PC-3 (cell line): ENCODE measurements around the gene GLI3. TPM values are rescaled to one million over a fixed set of nuclear protein-coding genes. Genes with fewer than 3 reads are reported as not detected.

Experiments
- ATAC-seq: fragments of 200-7000 bp; cut with Tn5 transposase; 2 replicates; pipeline ENCODE4 v1.9.1; 2020; ENCODE audit warnings: mild to moderate bottlenecking, moderate library complexity
- BruUV-seq: library from RNA; stranded (reverse); fragments of 400-500 nt; replicated peaks from 2 replicates; lab custom pipeline; 2021; lab: Mats Ljungman, UMichigan
- CTCF ChIA-PET: fragments of 300-600 bp; sonication (Branson Sonifier 250); formaldehyde crosslinking; loops from one replicate; lab custom pipeline; 2022; ENCODE audit warnings: antibody characterized with exemption; lab: Charles Lee
- POLR2A ChIA-PET: fragments of 300-600 bp; sonication (Branson Sonifier 250); formaldehyde crosslinking; loops from one replicate; lab custom pipeline; 2022; ENCODE audit warnings: antibody characterized with exemption; ENCODE audit not compliant: unreplicated experiment; lab: Charles Lee
- DNase-seq: peaks from one replicate; pipeline ENCODE4 v3.0.0-alpha.2; 2015
- H2AFZ ChIP-seq: fragments of 300-600 bp; sonication (generic); 2 replicates; pipeline ENCODE4 v1.6.0; 2016; ENCODE audit warnings: antibody characterized with exemption, low read length
- H3F3A ChIP-seq: fragments of 300-600 bp; sonication (generic); one replicate; pipeline ENCODE4 v1.6.0; 2017; ENCODE audit warnings: antibody characterized with exemption, low read length, control low read depth, mild to moderate bottlenecking; ENCODE audit not compliant: unreplicated experiment
- H3K27ac ChIP-seq: fragments of 300-600 bp; sonication (generic); 2 replicates; pipeline ENCODE4 v1.5.1; 2016; ENCODE audit warnings: mild to moderate bottlenecking, low read length
- H3K27me3 ChIP-seq: fragments of 300-600 bp; sonication (generic); 2 replicates; pipeline ENCODE4 v1.6.1; 2016; ENCODE audit warnings: low read length, mixed read lengths
- H3K36me3 ChIP-seq: fragments of 300-600 bp; sonication (generic); 2 replicates; pipeline ENCODE4 v1.6.1; 2016; ENCODE audit warnings: low read depth, mixed run types, low read length, mixed read lengths
- H3K4me1 ChIP-seq: fragments of 300-600 bp; sonication (generic); 2 replicates; pipeline ENCODE4 v1.5.1; 2016; ENCODE audit warnings: low read length; ENCODE audit not compliant: insufficient read depth
- H3K4me2 ChIP-seq: fragments of 300-600 bp; sonication (generic); 2 replicates; pipeline ENCODE4 v1.6.0; 2016; ENCODE audit warnings: low read length
- H3K4me3 ChIP-seq: fragments of 300-600 bp; sonication (generic); 2 replicates; pipeline ENCODE4 v1.5.1; 2016; ENCODE audit warnings: mild to moderate bottlenecking, low read length, mixed read lengths
- H3K79me2 ChIP-seq: fragments of 300-600 bp; sonication (generic); 2 replicates; pipeline ENCODE4 v1.6.1; 2017; ENCODE audit warnings: low read length, mixed read lengths
- H3K9ac ChIP-seq: fragments of 300-600 bp; sonication (generic); 2 replicates; pipeline ENCODE4 v1.6.0; 2016; ENCODE audit warnings: mild to moderate bottlenecking, low read length
- H3K9me2 ChIP-seq: fragments of 300-600 bp; sonication (generic); replicated peaks from 2 replicates; pipeline ENCODE4 v1.6.1; 2016; ENCODE audit warnings: mixed run types, low read length, mixed read lengths
- H3K9me3 ChIP-seq: fragments of 300-600 bp; sonication (generic); 2 replicates; pipeline ENCODE4 v1.6.1; 2016; ENCODE audit warnings: low read length, mixed read lengths
- H4K20me1 ChIP-seq: fragments of 300-600 bp; sonication (generic); 2 replicates; pipeline ENCODE4 v1.6.1; 2016; ENCODE audit warnings: low read length, mixed read lengths
- EZH2 ChIP-seq: fragments of 300-600 bp; sonication (generic); IDR thresholded peaks from one replicate; pipeline ENCODE4 v1.6.1; 2017; ENCODE audit warnings: antibody characterized with exemption, mild to moderate bottlenecking, low read length; ENCODE audit not compliant: unreplicated experiment
- EZH2phosphoT487 ChIP-seq: fragments of 300-600 bp; sonication (generic); IDR thresholded peaks from 2 replicates; pipeline ENCODE4 v1.6.1; 2018; ENCODE audit warnings: mild to moderate bottlenecking, antibody characterized with exemption, low read length, borderline replicate concordance
- intact Hi-C: fragments of 100-400 bp; cut with micrococcal nuclease; formaldehyde crosslinking; loops from 2 replicates; pipeline ENCODE4 v1.9.0; 2023
- total RNA-seq: library from RNA; depleted of rRNA; stranded (reverse); fragments of >200 nt; gene quantifications from 2 replicates; pipeline ENCODE4 v1.2.3, GENCODE V29; 2014
- TF ChIP-seq, protein P1 (sequence below): fragments of 300-600 bp; sonication (generic); conservative IDR thresholded peaks from 2 replicates; pipeline ENCODE4 v1.5.1; 2017; ENCODE audit warnings: antibody characterized with exemption, low read depth, mild to moderate bottlenecking, low read length

The GLI3 gene
- total RNA-seq, 1 experiment from 2014 or later = 3.5 TPM

DNA sequence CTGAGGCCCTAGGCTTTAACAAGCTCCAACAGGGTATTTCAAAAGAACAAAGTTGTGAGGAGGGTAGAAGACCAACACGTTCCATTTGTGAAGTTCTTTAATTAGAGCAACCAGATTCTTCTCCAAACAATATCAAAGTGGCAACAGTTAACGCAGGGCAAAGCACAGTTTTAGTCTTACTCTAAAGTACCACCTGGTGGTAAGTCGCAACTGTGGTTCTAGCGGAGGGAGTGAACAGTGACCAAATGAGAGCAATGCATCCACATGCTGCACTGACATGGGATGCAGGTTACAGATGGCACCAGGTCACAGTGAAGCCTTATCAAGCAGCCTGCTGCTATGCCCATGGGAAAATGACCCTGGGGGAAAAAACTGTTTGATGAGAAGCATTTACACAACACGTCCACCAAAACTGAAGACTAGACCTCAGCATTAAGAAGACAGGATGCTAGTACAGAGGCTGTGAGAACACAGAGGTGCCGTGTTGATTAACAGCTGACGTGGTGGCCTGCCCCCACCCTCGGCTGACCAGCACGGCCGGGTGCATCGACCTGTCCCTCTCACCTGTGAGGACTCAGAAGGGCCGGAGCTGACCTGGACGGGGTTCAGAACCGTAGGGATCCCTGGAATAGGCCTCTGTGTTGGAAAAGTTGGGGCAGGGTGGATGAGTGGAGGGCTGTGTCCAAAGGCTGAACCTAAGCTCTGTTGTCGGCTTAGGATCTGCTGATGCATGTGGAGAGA, 211.2 kb downstream of the GLI3 start:
- Histone ChIP-seq H3K4me2 (no peak overlapping the region), H4K20me1 (no peaks in the 10 kb centered on the region), H3K9me2 (no peaks in the 10 kb centered on the region), H3K79me2 (no peaks in the 10 kb centered on the region), H3K4me3 (no peak overlapping the region), H3K4me1 (no peaks in the 10 kb centered on the region), H3F3A (no peaks in the 10 kb centered on the region), H3K27ac (no peak overlapping the region), H2AFZ (no peak overlapping the region), H3K27me3 (no peaks in the 10 kb centered on the region), H3K36me3 (0 out of 2 replicates have a peak, but pooled peaks cover 6% of the 10 kb centered on the region), H3K9ac (no peak overlapping the region), H3K9me3 (no peaks in the 10 kb centered on the region)
- BruUV-seq = no TSS peak
- CTCF ChIA-PET = no interaction called here
- DNase-seq (no peak), ATAC-seq (no peak)
- TF ChIP-seq, protein P1, sequence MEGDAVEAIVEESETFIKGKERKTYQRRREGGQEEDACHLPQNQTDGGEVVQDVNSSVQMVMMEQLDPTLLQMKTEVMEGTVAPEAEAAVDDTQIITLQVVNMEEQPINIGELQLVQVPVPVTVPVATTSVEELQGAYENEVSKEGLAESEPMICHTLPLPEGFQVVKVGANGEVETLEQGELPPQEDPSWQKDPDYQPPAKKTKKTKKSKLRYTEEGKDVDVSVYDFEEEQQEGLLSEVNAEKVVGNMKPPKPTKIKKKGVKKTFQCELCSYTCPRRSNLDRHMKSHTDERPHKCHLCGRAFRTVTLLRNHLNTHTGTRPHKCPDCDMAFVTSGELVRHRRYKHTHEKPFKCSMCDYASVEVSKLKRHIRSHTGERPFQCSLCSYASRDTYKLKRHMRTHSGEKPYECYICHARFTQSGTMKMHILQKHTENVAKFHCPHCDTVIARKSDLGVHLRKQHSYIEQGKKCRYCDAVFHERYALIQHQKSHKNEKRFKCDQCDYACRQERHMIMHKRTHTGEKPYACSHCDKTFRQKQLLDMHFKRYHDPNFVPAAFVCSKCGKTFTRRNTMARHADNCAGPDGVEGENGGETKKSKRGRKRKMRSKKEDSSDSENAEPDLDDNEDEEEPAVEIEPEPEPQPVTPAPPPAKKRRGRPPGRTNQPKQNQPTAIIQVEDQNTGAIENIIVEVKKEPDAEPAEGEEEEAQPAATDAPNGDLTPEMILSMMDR = no peak
- TF ChIP-seq EZH2phosphoT487 (no peak), EZH2 (no peak)
- intact Hi-C loops = no loop called here
- POLR2A ChIA-PET = no interaction called here

DNA sequence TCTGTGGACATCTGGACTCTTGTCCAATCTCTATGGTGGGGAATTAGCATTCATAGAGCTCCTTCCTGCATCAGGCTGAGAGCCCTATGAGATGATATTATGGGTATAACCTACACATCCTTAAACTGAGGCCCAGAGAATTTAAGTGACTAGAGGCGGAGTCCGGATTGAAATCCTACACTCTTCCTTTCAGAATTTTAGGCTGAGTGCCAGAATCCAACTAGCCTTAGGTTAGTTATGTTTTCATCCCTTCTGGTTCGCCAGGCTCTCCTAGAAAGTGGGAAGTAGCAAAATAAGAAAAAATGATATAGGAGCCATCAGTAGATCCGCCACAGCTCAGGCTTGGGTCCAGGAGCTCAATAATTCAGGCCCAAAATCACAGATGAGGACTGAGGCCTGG, 212.5 kb downstream of the GLI3 start:
- Histone ChIP-seq H3K9me3 (no peaks in the 10 kb centered on the region), H4K20me1 (no peaks in the 10 kb centered on the region), H3K79me2 (no peaks in the 10 kb centered on the region), H3K9me2 (no peaks in the 10 kb centered on the region), H2AFZ (no peak overlapping the region), H3K9ac (no peak overlapping the region), H3K27me3 (no peaks in the 10 kb centered on the region), H3K4me2 (no peak overlapping the region), H3K27ac (no peak overlapping the region), H3K4me1 (no peaks in the 10 kb centered on the region), H3K4me3 (no peak overlapping the region), H3F3A (no peaks in the 10 kb centered on the region), H3K36me3 (0 out of 2 replicates have a peak, but pooled peaks cover 6% of the 10 kb centered on the region)
- TF ChIP-seq, protein P1 = no peak
- TF ChIP-seq EZH2 = no peak
- ATAC-seq (no peak), DNase-seq (no peak)
- BruUV-seq = no TSS peak
- ChIA-PET POLR2A (no interaction called here), CTCF (no interaction called here)
- intact Hi-C loops = no loop called here

DNA sequence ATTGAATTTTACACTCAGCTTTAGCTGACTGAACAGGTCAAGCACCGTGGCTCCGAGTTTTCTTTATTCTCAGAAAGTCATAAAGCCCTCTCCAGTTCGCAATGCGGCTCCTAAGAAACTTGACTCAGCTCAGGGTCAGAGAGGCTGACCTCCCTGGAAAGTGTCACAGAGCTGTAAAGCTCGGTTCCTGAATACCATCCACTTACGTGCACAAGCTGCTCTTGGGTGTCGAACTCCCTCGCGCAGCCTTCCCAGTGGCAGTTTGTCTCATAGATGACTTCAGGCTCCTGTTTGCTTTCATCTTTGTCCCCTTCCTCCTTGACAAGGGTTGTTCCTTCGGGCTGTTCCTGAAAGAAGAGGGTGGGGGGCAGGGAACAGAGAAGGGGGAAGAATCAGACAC, 213.7 kb downstream of the GLI3 start:
- Histone ChIP-seq H3K9ac (no peak overlapping the region), H3K4me3 (no peak overlapping the region), H3K79me2 (no peaks in the 10 kb centered on the region), H3K4me2 (no peak overlapping the region), H4K20me1 (no peaks in the 10 kb centered on the region), H3K36me3 (0 out of 2 replicates have a peak, but pooled peaks cover 6% of the 10 kb centered on the region), H2AFZ (no peak overlapping the region), H3K27ac (no peak overlapping the region), H3K9me2 (no peaks in the 10 kb centered on the region), H3K9me3 (no peaks in the 10 kb centered on the region), H3K4me1 (no peaks in the 10 kb centered on the region), H3F3A (no peaks in the 10 kb centered on the region), H3K27me3 (no peaks in the 10 kb centered on the region)
- intact Hi-C loops = no loop called here
- TF ChIP-seq EZH2 = no peak
- TF ChIP-seq EZH2phosphoT487 = no peak
- TF ChIP-seq, protein P1 = no peak
- DNase-seq (no peak), ATAC-seq (no peak)
- POLR2A ChIA-PET = no interaction called here
- CTCF ChIA-PET = no interaction called here
- BruUV-seq = no TSS peak
